ENCODE measurements around the gene GHDC.
A peak's percentile ranks its signal among the peaks of the same experiment; 100 is the strongest.
"Not testable (repeated sequence)": the region's sequence is repeated elsewhere in the genome, so short reads cannot be mapped to it uniquely, and the experiment has no call there.

GHDC gene

DNA sequence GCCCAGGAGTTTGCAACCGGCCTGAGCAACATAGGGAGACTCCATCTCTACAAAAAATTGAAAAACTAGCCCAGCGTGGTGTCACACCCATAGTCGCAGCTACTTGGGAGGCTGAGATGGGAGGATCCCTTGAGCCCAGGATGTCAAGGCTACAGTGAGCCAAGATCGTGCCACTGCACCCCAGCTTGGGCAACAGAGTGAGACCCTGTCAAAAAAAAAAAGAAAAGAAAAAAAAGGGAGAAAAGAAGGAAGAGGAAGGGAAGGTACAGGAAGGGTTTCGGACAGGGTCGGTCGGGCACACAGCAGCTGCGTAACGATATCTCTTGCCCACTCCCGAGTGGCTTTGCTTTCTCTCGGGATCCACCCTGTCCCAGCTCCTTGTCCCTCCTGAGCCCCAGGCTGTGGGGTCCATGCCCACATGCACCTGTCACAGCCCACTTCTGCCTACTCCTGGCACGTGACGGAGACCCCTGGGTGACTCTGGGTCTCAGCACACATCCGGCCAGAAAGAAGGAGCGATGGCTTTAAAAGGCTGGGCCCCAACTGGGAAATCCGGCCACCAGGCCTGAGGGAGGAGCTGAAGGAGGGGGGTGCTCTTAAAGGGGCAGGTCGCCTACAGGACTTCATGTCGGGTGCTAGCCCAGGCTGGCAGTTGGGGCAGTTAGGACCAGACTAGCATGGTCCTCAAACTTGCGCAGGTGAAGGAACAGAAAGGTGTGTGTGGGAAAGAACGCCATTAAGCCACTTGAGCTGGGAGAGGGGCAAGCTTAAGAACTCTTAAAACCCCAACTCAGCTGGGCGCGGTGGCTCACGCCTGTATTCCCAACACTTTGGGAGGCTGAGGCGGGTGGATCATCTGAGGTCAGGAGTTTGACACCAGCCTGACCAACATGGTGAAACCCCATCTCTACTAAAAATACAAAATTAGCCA is at the start of gene GHDC:
Gene GHDC, minus strand, starts transcription at position 526 of the 931 bp plus-strand sequence. CDS start 913 bp downstream, outside the sequence.
- peak within 1 kb of the TSS; percentile 93 for H3K4me3 Mint-ChIP-seq
- peak within 1 kb of the TSS; percentile 99 for H3K27ac Mint-ChIP-seq
- H3K9me3 Mint-ChIP-seq, result no peaks in the 10 kb centered on the region
- H3K4me1 Mint-ChIP-seq (ENCODE audit: low read depth), result peaks cover 53% of the 10 kb centered on the region
- peaks cover 44% of the 10 kb centered on the region for H3K36me3 Mint-ChIP-seq (ENCODE audit: low read depth)
- intact Hi-C loops (cut with micrococcal nuclease), result no loop called here
- no peaks in the 10 kb centered on the region for H3K27me3 Mint-ChIP-seq

DNA sequence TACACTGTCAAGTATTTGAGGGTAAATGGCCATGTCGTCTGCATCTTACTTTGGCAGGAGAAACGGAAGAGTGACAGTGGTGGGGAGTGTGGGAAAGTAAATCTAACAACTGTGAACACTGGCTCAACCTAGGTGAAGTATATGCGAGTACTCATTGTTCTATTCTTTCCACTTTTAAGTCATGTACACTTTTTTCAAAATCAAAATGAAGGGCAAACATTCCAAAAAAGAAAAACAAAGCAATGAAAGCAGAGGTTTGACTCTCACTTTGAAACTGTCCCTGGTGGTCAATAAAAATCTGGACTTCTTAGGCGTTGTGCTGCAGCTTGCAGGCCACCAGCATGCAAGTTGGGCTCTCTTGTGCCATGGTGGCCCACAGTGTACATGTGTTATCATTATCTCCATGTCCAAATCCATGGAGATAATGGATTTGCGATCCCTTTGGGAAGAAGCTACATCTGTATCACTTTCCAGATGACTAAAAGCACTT is 49.2 kb upstream of the GHDC start:
- H3K9me3 Mint-ChIP-seq, result no peaks in the 10 kb centered on the region
- no peaks in the 10 kb centered on the region for H3K27me3 Mint-ChIP-seq
- peaks cover 6% of the 10 kb centered on the region for H3K36me3 Mint-ChIP-seq (ENCODE audit: low read depth)
- H3K4me3 Mint-ChIP-seq, result no peak overlapping the region
- intact Hi-C loops (cut with micrococcal nuclease), result no loop called here
- no peak overlapping the region for H3K27ac Mint-ChIP-seq
- H3K4me1 Mint-ChIP-seq (ENCODE audit: low read depth), result peaks cover 27% of the 10 kb centered on the region

GRCh38 chr17:42241871-42242270 is 47.6 kb upstream of the GHDC start:
- H3K4me1 Mint-ChIP-seq (ENCODE audit: low read depth), result peaks cover 13% of the 10 kb centered on the region
- H3K27me3 Mint-ChIP-seq, result no peaks in the 10 kb centered on the region
- no peaks in the 10 kb centered on the region for H3K9me3 Mint-ChIP-seq
- H3K27ac Mint-ChIP-seq, result no peak overlapping the region
- H3K36me3 Mint-ChIP-seq (ENCODE audit: low read depth), result peaks cover 12% of the 10 kb centered on the region
- H3K4me3 Mint-ChIP-seq, result no peak overlapping the region
- intact Hi-C loops (cut with micrococcal nuclease), result no loop called here

GRCh38 chr17:42240863-42241262 is 46.6 kb upstream of the GHDC start:
- H3K4me3 Mint-ChIP-seq; H3K4me1 Mint-ChIP-seq (ENCODE audit: low read depth); H3K27me3 Mint-ChIP-seq; intact Hi-C loops (cut with micrococcal nuclease); H3K9me3 Mint-ChIP-seq; H3K27ac Mint-ChIP-seq: not testable (repeated sequence)
- H3K36me3 Mint-ChIP-seq (ENCODE audit: low read depth), result peaks cover 12% of the 10 kb centered on the region

DNA sequence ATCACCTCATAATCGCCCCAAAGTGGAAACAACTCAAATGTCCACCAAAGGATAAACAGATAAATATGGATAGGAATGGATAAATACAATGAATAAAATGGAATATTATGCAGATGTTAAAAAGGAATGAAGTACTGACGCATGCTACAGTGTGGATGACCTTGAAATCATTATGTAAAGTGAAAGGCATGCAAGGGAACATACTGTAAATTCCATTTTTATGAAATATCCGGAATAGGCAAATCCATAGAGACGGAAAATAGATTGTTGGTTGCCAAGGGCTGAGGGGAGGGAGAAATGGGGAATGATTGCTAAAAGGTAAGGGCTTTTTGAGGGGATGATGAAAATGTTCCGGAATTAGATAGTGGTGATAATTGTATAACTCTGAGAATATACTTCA is 45.9 kb upstream of the GHDC start:
- H3K4me3 Mint-ChIP-seq, result no peak overlapping the region
- intact Hi-C loops (cut with micrococcal nuclease), result no loop called here
- no peak overlapping the region for H3K27ac Mint-ChIP-seq
- peaks cover 12% of the 10 kb centered on the region for H3K36me3 Mint-ChIP-seq (ENCODE audit: low read depth)
- no peaks in the 10 kb centered on the region for H3K27me3 Mint-ChIP-seq
- H3K4me1 Mint-ChIP-seq (ENCODE audit: low read depth), result peaks cover 9% of the 10 kb centered on the region
- H3K9me3 Mint-ChIP-seq, result no peaks in the 10 kb centered on the region

- H3K27ac Mint-ChIP-seq, H3K4me3 Mint-ChIP-seq: not testable (repeated sequence)
Observed at GRCh38 chr17:42239576-42239975, 45.3 kb upstream of the GHDC start.

GRCh38 chr17:42236760-42237159 is 42.5 kb upstream of the GHDC start:
- Mint-ChIP-seq H3K4me3 (no peak overlapping the region), H3K36me3 (ENCODE audit: low read depth) (peaks cover 12% of the 10 kb centered on the region), H3K27ac (no peak overlapping the region), H3K9me3 (no peaks in the 10 kb centered on the region), H3K4me1 (ENCODE audit: low read depth) (no peaks in the 10 kb centered on the region), H3K27me3 (no peaks in the 10 kb centered on the region)
- intact Hi-C loops (cut with micrococcal nuclease), result no loop called here

More at GRCh38 chr17:42239576-42239975, 45.3 kb upstream of the GHDC start:
- H3K4me1 Mint-ChIP-seq (ENCODE audit: low read depth); H3K9me3 Mint-ChIP-seq; H3K27me3 Mint-ChIP-seq; intact Hi-C loops (cut with micrococcal nuclease): not testable (repeated sequence)
- peaks cover 12% of the 10 kb centered on the region for H3K36me3 Mint-ChIP-seq (ENCODE audit: low read depth)

- peaks cover 6% of the 10 kb centered on the region for H3K36me3 Mint-ChIP-seq (ENCODE audit: low read depth)
- H3K27ac Mint-ChIP-seq, result no peak overlapping the region
- no peaks in the 10 kb centered on the region for H3K27me3 Mint-ChIP-seq
- no peaks in the 10 kb centered on the region for H3K9me3 Mint-ChIP-seq
- intact Hi-C loops (cut with micrococcal nuclease), result no loop called here
- H3K4me3 Mint-ChIP-seq, result no peak overlapping the region
- no peaks in the 10 kb centered on the region for H3K4me1 Mint-ChIP-seq (ENCODE audit: low read depth)
Observed at GRCh38 chr17:42233994-42234393, 39.7 kb upstream of the GHDC start.

- intact Hi-C loops (cut with micrococcal nuclease), result no loop called here
Observed at GRCh38 chr17:42233156-42233555, 38.9 kb upstream of the GHDC start.

DNA sequence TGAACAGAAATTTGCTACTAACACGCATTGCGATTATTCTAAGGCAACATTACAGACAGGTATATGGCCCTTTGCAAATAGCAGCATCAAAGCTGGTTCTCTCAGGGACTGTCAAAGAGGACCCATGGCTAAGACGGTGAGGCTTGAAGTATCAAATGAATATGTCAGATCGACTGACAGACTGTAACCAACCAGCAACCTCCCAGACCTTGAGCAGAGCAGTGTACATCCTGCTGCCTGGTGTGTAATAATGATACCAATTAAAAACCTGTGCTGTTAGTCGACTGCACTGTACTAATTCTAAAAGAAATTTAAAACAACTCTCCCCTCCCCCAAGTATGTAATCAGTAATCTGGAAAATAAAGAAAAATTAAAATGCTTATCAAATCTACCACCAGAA is 35.9 kb upstream of the GHDC start:
- intact Hi-C loops (cut with micrococcal nuclease), result no loop called here
- Mint-ChIP-seq H3K9me3 (no peaks in the 10 kb centered on the region), H3K4me3 (no peak overlapping the region), H3K27me3 (no peaks in the 10 kb centered on the region), H3K4me1 (ENCODE audit: low read depth) (peaks cover 7% of the 10 kb centered on the region), H3K27ac (no peak overlapping the region), H3K36me3 (ENCODE audit: low read depth) (peaks cover 17% of the 10 kb centered on the region)

More at GRCh38 chr17:42233156-42233555, 38.9 kb upstream of the GHDC start:
- H3K4me1 Mint-ChIP-seq (ENCODE audit: low read depth), result peaks cover 6% of the 10 kb centered on the region
- peaks cover 12% of the 10 kb centered on the region for H3K36me3 Mint-ChIP-seq (ENCODE audit: low read depth)
- no peaks in the 10 kb centered on the region for H3K27me3 Mint-ChIP-seq
- no peak overlapping the region for H3K27ac Mint-ChIP-seq
- H3K9me3 Mint-ChIP-seq, result no peaks in the 10 kb centered on the region
- no peak overlapping the region for H3K4me3 Mint-ChIP-seq

DNA sequence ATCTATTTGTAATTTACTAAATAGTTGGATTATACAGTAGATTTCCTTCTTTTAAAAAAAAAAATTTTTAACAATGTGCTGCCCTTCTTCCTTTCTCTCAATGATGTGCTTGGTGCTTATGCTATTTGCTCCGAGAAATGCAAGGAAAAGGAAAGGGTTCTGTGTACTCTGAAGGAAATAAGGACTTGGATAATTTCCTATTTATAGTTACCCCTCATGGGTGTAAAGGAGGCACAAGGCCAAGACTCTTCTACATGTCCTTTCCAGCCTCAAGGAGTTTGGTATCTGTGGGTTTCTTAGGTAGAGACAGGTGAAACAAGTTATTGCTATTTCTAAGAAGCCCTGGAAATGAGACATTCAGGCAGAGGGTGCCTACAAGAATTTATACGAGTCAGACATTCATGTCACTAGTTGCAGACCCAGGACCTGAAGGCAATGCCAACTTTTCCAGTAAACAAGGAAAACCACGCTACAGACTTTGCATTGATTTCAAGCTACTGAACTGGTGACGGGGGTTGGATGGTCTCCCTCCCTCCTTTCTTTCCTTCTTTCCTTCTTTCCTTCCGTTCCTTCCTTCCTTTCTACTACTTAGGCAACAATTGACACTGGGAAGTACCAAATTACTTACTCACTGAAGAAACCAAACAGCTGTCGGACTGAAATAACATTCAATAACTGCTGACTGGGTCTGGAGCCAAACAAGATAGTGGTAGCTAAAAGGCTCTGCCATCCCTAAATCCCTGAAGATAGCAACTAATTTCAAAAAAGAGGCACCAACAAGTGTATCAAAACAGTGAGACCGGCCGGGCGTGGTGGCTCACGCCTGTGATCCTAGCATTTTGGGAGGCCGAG is 33.8 kb upstream of the GHDC start:
- Mint-ChIP-seq H3K27ac (peak overlapping the region; percentile 15), H3K27me3 (no peaks in the 10 kb centered on the region), H3K4me3 (no peak overlapping the region), H3K36me3 (ENCODE audit: low read depth) (peaks cover 37% of the 10 kb centered on the region), H3K4me1 (ENCODE audit: low read depth) (peaks cover 7% of the 10 kb centered on the region), H3K9me3 (no peaks in the 10 kb centered on the region)
- intact Hi-C loops (cut with micrococcal nuclease), result loop anchor here (10.0 kb wide), 2 partner anchors 47 to 177 kb away; partner anchors contain the start of gene STAT5B

- Mint-ChIP-seq H3K36me3 (ENCODE audit: low read depth) (peaks cover 58% of the 10 kb centered on the region), H3K4me1 (ENCODE audit: low read depth) (peaks cover 7% of the 10 kb centered on the region), H3K9me3 (no peaks in the 10 kb centered on the region), H3K27ac (no peak overlapping the region), H3K27me3 (no peaks in the 10 kb centered on the region), H3K4me3 (no peak overlapping the region)
- intact Hi-C loops (cut with micrococcal nuclease), result loop anchor here (10.0 kb wide), 2 partner anchors 49 to 179 kb away; partner anchors contain the start of gene STAT5B
Observed at GRCh38 chr17:42225646-42226045, 31.4 kb upstream of the GHDC start.

DNA sequence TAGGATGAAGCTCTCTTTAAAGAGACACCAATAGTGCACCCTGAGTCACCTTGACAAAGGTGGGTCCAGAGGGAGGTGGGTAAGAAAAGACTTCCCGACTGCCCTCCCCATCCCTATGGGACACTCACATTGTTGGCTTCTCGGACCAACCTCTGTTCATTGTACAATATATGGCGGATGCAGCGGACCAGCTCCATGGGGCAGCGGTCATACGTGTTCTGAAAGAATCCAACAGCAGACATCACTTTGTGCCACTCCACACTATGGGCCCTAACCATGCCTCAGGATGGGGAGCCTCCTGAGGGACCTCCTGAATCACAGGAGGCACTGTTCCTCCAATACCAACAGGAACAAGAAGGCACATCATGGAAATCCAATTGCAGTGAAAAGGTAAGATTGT is 30.4 kb upstream of the GHDC start:
- Mint-ChIP-seq H3K36me3 (ENCODE audit: low read depth) (peaks cover 67% of the 10 kb centered on the region), H3K27ac (no peak overlapping the region), H3K27me3 (no peaks in the 10 kb centered on the region), H3K4me1 (ENCODE audit: low read depth) (peaks cover 7% of the 10 kb centered on the region), H3K9me3 (no peaks in the 10 kb centered on the region), H3K4me3 (no peak overlapping the region)
- intact Hi-C loops (cut with micrococcal nuclease), result loop anchor here (10.0 kb wide), 2 partner anchors 50 to 180 kb away; partner anchors contain the start of gene STAT5B

Measured in dendritic cell treated with granulocyte-macrophage colony-stimulating factor and Interleukin-4, amounts not matched to agents 40 ng/mL and 50 ng/mL, for 4 days (primary cell).